Gastrocnemius medialis (tissue), 4 donors: Measurements from ENCODE around the gene CLNK. TPM values are rescaled to one million over a fixed set of nuclear protein-coding genes. Genes with fewer than 3 reads are reported as not detected.

Experiments
- ATAC-seq, 2 donors: fragments of 150-250 bp; one replicate each; pipeline ENCODE4 v1.9.1; 2016
- DNase-seq, 2 donors: peaks; one replicate each; pipeline ENCODE4 v3.0.0-alpha.2; 2019
- H3K27ac ChIP-seq, 4 donors: fragments of 200-600 bp; sonication (generic); 1 replicate in 1 of 4; 2 replicates in 3 of 4; pipeline ENCODE4 v1.5.1; 2016 to 2018; ENCODE audit warnings: mild to moderate bottlenecking in 2 of 4, moderate library complexity in 1 of 4
- H3K27me3 ChIP-seq, 3 donors: fragments of 200-600 bp; sonication (generic) in 2 of 3; 1 replicate in 1 of 3; 2 replicates in 2 of 3; pipeline versions ENCODE4 v1.5.1 to v1.6.0; 2016 to 2019; ENCODE audit warnings: mild to moderate bottlenecking in 1 of 3, moderate library complexity in 1 of 3
- H3K36me3 ChIP-seq, 2 donors: fragments of 200-600 bp; sonication (generic) in 1 of 2; one replicate each; pipeline ENCODE4 v1.5.1; 2017 to 2018
- H3K4me1 ChIP-seq, 2 donors: fragments of 200-600 bp; sonication (generic) in 1 of 2; one replicate each; pipeline ENCODE4 v1.5.1; 2016 to 2017; ENCODE audit warnings: mild to moderate bottlenecking in 2 of 2
- H3K4me3 ChIP-seq, 4 donors: fragments of 200-600 bp; sonication (generic) in 3 of 4; 1 replicate in 1 of 4; 2 replicates in 3 of 4; pipeline ENCODE4 v1.5.1; 2016 to 2019; ENCODE audit warnings: mild to moderate bottlenecking in 2 of 4
- H3K9me3 ChIP-seq, 3 donors: fragments of 200-600 bp; sonication (generic) in 2 of 3; 1 replicate in 1 of 3; 2 replicates in 2 of 3; pipeline ENCODE4 v1.5.1; 2016 to 2019
- POLR2A ChIP-seq, 2 donors: fragments of 450-650 bp; IDR thresholded peaks; one replicate each; pipeline ENCODE4 v1.6.1; 2017; ENCODE audit warnings: antibody characterized with exemption in 2 of 2, mild to moderate bottlenecking in 2 of 2, moderate library complexity in 2 of 2
- in situ Hi-C, 4 donors: fragments of 200-750 bp; cut with MboI; loops; one replicate each; pipeline versions ENCODE4 v1.15.0 to v1.8.0; 2017; ENCODE audit warnings: low sequenced_read_pairs in 4 of 4
- intact Hi-C: fragments of 100-400 bp; cut with DNase I; formaldehyde crosslinking; loops from one replicate; pipeline ENCODE4 v1.15.1; 2023; ENCODE audit warnings: low total_unique reads
- total RNA-seq, 4 donors: library from RNA; depleted of rRNA; stranded (reverse); fragments of >200 nt; gene quantifications; one replicate each; pipeline versions ENCODE4 v1.1.0 to v1.2.3, GENCODE V29; 2016
- TF ChIP-seq, protein P1 (sequence below), 5 experiments: fragments of 450-650 bp in 3 of 5; fragments of 200-600 bp in 2 of 5; sonication (generic) in 2 of 5; IDR thresholded peaks in 4 of 5; conservative IDR thresholded peaks in 1 of 5; 1 replicate in 4 of 5; 2 replicates in 1 of 5; pipeline ENCODE4 v1.5.1; 2016 to 2019; ENCODE audit warnings: antibody characterized with exemption in 5 of 5, mild to moderate bottlenecking in 3 of 5, moderate library complexity in 3 of 5

CLNK gene
- total RNA-seq, 4 donors from 2014 or later, result not detected

DNA sequence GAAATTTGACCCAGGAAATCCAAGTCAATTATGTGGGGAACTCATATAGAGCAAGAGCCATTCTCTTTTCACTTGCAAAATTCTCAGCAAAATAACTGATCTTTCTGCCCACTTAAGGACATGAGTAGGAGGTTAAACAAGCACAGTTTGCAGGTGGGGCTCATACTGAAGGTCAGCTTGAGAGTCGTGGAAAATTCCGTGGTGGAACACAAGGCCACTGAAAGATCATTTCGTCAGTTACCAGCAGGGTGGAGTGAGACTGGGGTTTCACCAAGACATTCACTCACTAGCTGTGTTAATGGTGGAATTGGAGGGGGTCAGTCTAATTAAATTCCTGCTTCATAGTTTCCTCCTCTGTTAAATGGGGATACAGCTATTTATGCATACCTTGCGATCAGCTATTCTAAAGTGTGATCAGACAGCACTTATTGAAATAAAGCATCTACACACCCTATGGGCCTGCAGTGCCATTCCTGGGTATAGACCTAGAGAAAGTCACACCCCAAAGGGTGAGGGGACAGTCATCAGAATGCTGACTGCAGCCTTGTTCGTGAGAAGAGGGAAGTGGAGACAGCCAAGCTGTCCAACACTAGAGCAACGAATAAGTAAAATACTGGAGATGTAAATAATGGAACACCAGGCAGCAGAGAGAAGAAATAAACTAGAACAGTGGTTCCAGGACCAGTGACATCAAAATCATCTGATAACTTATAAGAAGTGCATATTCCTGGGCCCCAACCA, 42.7 kb upstream of the CLNK start:
- in situ Hi-C loops (no loop called here), intact Hi-C loops (no loop called here)
- Histone ChIP-seq H3K4me1 (no peaks in the 10 kb centered on the region), H3K27me3 (no peaks in the 10 kb centered on the region), H3K9me3 (no peaks in the 10 kb centered on the region), H3K36me3 (no peaks in the 10 kb centered on the region), H3K4me3 (no peak overlapping the region), H3K27ac (no peak overlapping the region)
- ATAC-seq, result no peak
- TF ChIP-seq, protein P1, sequence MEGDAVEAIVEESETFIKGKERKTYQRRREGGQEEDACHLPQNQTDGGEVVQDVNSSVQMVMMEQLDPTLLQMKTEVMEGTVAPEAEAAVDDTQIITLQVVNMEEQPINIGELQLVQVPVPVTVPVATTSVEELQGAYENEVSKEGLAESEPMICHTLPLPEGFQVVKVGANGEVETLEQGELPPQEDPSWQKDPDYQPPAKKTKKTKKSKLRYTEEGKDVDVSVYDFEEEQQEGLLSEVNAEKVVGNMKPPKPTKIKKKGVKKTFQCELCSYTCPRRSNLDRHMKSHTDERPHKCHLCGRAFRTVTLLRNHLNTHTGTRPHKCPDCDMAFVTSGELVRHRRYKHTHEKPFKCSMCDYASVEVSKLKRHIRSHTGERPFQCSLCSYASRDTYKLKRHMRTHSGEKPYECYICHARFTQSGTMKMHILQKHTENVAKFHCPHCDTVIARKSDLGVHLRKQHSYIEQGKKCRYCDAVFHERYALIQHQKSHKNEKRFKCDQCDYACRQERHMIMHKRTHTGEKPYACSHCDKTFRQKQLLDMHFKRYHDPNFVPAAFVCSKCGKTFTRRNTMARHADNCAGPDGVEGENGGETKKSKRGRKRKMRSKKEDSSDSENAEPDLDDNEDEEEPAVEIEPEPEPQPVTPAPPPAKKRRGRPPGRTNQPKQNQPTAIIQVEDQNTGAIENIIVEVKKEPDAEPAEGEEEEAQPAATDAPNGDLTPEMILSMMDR (IDR thresholded peaks at IDR 0.05 in 4 of 5, conservative IDR thresholded peaks at IDR 0.05 in 1 of 5), result no peak
- TF ChIP-seq POLR2A (IDR thresholded peaks at IDR 0.05), result no peak
- DNase-seq, result no peak

DNA sequence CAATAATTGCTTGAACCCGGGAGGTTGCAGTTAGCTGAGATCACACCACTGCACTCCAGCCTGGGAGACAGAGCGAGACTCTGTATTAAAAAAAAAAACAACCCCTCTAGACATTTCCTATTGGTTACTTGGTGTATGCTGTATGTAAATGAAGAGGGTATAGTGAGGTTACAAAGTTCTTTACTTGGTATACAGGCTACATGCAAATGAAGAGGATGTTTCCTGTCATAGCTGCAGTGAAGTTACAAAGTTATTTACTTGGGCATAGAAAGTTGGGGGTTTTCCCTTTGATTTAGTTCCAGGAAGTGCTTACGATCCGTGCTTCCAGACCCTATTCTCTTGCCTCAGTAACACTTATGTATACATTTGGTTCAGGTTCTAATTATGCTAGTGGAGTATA, 38.4 kb upstream of the CLNK start:
- in situ Hi-C loops, result no loop called here

DNA sequence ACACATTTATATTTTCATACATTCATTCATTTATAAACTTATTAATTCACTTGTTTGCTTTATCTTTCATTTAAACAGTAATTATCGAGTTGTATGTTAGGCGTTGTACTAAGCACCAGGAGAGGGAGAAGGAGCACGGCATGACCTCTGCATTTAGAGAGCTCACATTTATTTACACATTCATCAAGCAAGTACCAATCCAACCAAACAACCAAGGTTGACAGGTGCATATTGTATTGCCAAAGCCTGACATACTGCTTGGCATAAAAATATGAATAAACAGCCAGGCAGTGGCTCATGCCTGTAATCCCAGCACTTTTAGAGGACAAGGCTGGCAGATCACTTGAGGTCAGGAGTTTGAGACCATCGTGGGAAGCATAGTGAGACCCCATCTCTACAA, 37.0 kb upstream of the CLNK start:
- Histone ChIP-seq H3K36me3 (no peaks in the 10 kb centered on the region), H3K4me1 (no peaks in the 10 kb centered on the region), H3K27ac (no peak overlapping the region), H3K4me3 (no peak overlapping the region), H3K9me3 (no peaks in the 10 kb centered on the region), H3K27me3 (no peaks in the 10 kb centered on the region)
- ATAC-seq (no peak), DNase-seq (no peak)
- in situ Hi-C loops, result no loop called here
- no peak for TF ChIP-seq POLR2A (IDR thresholded peaks at IDR 0.05)
- TF ChIP-seq, protein P1 (IDR thresholded peaks at IDR 0.05 in 4 of 5, conservative IDR thresholded peaks at IDR 0.05 in 1 of 5), result no peak
- intact Hi-C loops, result no loop called here

More for the DNA sequence above, 38.4 kb upstream of the CLNK start:
- Histone ChIP-seq H3K4me1 (no peaks in the 10 kb centered on the region), H3K27ac (no peak overlapping the region), H3K4me3 (no peak overlapping the region), H3K27me3 (no peaks in the 10 kb centered on the region), H3K36me3 (no peaks in the 10 kb centered on the region), H3K9me3 (no peaks in the 10 kb centered on the region)
- DNase-seq, result no peak
- intact Hi-C loops, result no loop called here
- TF ChIP-seq POLR2A (IDR thresholded peaks at IDR 0.05), result no peak
- TF ChIP-seq, protein P1 (IDR thresholded peaks at IDR 0.05 in 4 of 5, conservative IDR thresholded peaks at IDR 0.05 in 1 of 5), result no peak
- ATAC-seq, result no peak

DNA sequence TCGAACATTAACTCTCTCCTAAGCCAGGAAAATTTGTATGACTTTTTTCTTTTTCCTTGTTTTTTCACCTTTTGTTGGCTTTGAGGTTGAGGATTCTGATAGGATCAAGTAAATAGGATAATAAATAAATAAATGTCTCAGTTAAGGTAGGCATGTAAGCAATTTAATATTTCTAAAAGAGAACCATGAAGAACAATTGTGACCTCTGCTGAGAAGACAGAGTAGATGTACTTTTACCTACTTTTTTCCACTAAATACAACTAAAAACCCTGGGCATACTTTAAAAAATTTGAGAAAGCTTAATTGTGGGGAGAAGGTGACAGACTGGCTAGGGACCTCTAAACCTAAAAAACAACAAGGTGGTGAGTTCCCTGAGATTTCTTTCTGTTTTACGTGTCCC, 31.6 kb upstream of the CLNK start:
- Histone ChIP-seq H3K4me3 (no peak overlapping the region), H3K9me3 (no peaks in the 10 kb centered on the region), H3K27me3 (no peaks in the 10 kb centered on the region), H3K4me1 (no peaks in the 10 kb centered on the region), H3K36me3 (no peaks in the 10 kb centered on the region), H3K27ac (no peak overlapping the region)
- TF ChIP-seq, protein P1 (IDR thresholded peaks at IDR 0.05 in 4 of 5, conservative IDR thresholded peaks at IDR 0.05 in 1 of 5), result no peak
- no peak for TF ChIP-seq POLR2A (IDR thresholded peaks at IDR 0.05)
- in situ Hi-C loops (no loop called here), intact Hi-C loops (no loop called here)
- no peak for ATAC-seq
- DNase-seq, result no peak

DNA sequence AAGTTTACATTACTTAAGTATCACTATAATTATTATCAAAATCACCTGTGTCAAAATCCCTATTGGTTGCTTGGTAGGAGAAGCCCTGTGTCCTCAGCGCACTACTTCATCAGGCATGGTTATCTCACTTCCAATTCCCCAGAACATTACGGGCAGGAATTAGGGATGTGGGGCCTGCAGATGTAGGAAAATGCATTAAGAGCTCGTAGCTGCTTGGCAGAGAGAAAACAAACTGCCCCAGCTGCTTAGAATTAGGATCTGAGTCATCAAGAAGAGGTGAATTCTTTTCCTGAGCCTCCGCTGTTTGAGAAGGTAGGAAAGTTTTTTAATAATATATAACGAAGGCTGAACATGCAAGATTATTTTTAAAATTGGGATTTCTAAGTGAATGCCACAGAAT, 31.1 kb upstream of the CLNK start:
- Histone ChIP-seq H3K9me3 (no peaks in the 10 kb centered on the region), H3K4me1 (no peaks in the 10 kb centered on the region), H3K4me3 (no peak overlapping the region), H3K27me3 (no peaks in the 10 kb centered on the region), H3K27ac (no peak overlapping the region), H3K36me3 (no peaks in the 10 kb centered on the region)
- no peak for TF ChIP-seq POLR2A (IDR thresholded peaks at IDR 0.05)
- TF ChIP-seq, protein P1 (IDR thresholded peaks at IDR 0.05 in 4 of 5, conservative IDR thresholded peaks at IDR 0.05 in 1 of 5), result no peak
- in situ Hi-C loops, result no loop called here
- no peak for DNase-seq
- ATAC-seq, result no peak
- intact Hi-C loops, result no loop called here
